Measurements from ENCODE around the gene GALNT1.
"Not testable (repeated sequence)": the region's sequence is repeated elsewhere in the genome, so short reads cannot be mapped to it uniquely, and the experiment has no call there.

GRCh38 chr18:35576240-35576845 lies 5.2 kb upstream of the GALNT1 start:
- TF ChIP-seq, protein P1, sequence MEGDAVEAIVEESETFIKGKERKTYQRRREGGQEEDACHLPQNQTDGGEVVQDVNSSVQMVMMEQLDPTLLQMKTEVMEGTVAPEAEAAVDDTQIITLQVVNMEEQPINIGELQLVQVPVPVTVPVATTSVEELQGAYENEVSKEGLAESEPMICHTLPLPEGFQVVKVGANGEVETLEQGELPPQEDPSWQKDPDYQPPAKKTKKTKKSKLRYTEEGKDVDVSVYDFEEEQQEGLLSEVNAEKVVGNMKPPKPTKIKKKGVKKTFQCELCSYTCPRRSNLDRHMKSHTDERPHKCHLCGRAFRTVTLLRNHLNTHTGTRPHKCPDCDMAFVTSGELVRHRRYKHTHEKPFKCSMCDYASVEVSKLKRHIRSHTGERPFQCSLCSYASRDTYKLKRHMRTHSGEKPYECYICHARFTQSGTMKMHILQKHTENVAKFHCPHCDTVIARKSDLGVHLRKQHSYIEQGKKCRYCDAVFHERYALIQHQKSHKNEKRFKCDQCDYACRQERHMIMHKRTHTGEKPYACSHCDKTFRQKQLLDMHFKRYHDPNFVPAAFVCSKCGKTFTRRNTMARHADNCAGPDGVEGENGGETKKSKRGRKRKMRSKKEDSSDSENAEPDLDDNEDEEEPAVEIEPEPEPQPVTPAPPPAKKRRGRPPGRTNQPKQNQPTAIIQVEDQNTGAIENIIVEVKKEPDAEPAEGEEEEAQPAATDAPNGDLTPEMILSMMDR (optimal IDR thresholded peaks at IDR 0.05 in 1 of 3, IDR thresholded peaks at IDR 0.05 in 1 of 3, conservative IDR thresholded peaks at IDR 0.05 in 1 of 3; ENCODE audit: extremely low read depth in 1 of 3, insufficient read depth in 2 of 3, low read length in 3 of 3): not testable (repeated sequence)
- not testable (repeated sequence) for TF ChIP-seq EZH2 (IDR thresholded peaks at IDR 0.05; ENCODE audit: low read length)

Measured in keratinocyte (primary cell).